ENCODE results near the gene TMEM204.
"Not testable (repeated sequence)": the region's sequence is repeated elsewhere in the genome, so short reads cannot be mapped to it uniquely, and the experiment has no call there.

The TMEM204 gene

GRCh38 chr16:1595511-1595910 is 62.0 kb downstream of the TMEM204 start:
- DNase-seq (ENCODE audit: low spot score), result not testable (repeated sequence)

- no peak for DNase-seq (ENCODE audit: low spot score)
Observed at GRCh38 chr16:1596516-1596915, 63.0 kb downstream of the TMEM204 start.

- no peak for DNase-seq (ENCODE audit: low spot score)
Observed at GRCh38 chr16:1597154-1597553, 63.7 kb downstream of the TMEM204 start.

GRCh38 chr16:1601031-1601430 is 67.6 kb downstream of the TMEM204 start:
- DNase-seq (ENCODE audit: low spot score), result no peak

- DNase-seq (ENCODE audit: low spot score), result no peak
Observed at GRCh38 chr16:1601489-1601888, 68.0 kb downstream of the TMEM204 start.

- no peak for DNase-seq (ENCODE audit: low spot score)
Observed at GRCh38 chr16:1602285-1602684, 68.8 kb downstream of the TMEM204 start.

Data from CD4-positive, alpha-beta T cell treated with Interleukin-15 for 4 hours (primary cell).